ENCODE data around the gene VPS16. TPM values are rescaled to one million over a fixed set of nuclear protein-coding genes. Genes with fewer than 3 reads are reported as not detected.

The VPS16 gene
- total RNA-seq, 1 donor from 2014 or later: 49.9 TPM

DNA sequence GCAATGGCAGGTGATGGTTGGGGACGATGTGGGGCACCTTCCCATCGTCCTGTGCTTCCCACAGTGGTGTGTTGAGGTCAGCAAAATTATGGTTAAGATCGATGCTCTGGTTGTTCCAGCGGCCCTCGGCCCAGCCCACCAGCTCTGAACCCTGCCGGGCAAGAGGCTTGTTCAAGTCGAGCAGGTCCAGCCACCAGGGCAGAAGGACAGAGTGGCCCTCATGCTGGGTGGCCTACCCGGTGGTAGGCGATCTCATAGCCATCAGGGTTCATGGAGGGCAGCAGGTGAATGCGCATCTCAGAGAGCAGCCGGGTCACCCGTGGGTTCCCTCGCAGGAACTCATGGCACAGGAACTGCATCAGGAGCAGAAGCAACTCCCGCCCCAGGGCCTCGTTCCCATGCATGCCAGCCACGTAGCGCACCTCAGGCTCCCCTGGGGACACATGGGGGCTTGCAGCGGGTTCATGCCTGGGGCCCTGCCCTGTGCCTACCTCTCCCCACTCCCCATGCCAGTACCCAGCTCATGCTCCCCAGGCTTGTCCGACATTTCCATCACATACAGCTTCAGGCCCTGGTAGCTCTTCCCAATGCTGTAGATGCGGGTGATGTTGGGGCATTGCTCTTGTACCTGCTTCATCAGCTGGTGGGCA is 44.4 kb upstream of the VPS16 start:
- Mint-ChIP-seq H3K9me3 (no peaks in the 10 kb centered on the region), H3K4me1 (ENCODE audit: unreplicated experiment) (peaks cover 21% of the 10 kb centered on the region), H3K27ac (no peak overlapping the region), H3K36me3 (peaks cover 5% of the 10 kb centered on the region), H3K27me3 (peaks cover 43% of the 10 kb centered on the region), H3K4me3 (no peak overlapping the region)
- TF ChIP-seq CTCF (conservative IDR thresholded peaks at IDR 0.05): no peak
- no peak for DNase-seq (ENCODE audit: extremely low spot score, unreplicated experiment)

DNA sequence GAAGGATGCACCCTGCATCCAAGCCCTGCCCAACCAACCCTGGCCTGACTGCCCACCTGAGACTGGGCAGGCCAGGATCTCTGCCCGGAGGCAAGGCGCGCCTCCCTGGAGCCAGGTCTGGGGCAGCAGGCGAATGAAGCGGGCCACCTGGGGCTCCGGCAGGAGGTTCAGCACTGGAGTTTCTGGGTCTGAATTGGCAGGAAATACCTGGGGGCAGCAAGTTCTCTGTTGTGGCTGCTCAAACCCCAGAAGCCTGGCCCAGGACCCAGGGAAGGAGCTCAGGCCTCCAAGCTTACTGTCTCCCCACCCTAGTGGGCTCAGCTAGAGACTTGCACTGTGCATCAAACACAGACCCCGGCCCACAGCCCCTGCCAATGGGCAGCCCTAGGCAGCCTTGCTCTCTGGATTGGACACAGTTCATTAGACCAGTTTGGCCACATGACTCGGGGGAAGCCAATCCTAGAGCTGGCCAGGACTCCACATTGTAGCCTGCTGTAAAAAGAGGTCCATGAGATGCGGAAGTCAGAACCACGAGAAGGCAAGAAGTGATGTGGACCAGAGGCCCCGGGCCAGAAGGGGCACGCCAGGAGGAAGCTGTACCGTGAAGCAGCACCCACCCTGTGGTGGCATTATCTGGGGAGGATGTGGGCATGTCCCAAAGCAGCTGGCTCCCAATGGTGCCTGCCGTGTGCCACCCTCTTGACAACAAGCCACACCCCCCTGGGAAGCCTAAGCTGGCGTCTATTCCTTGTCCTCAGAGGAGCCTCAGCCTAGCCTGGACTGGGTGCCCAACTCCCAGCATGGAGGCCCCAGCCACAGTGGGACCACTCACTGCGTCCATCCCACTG is 43.2 kb upstream of the VPS16 start:
- DNase-seq (ENCODE audit: extremely low spot score, unreplicated experiment): no peak
- peaks cover 5% of the 10 kb centered on the region for H3K36me3 Mint-ChIP-seq
- TF ChIP-seq CTCF (conservative IDR thresholded peaks at IDR 0.05): no peak
- H3K27ac Mint-ChIP-seq: no peak overlapping the region
- peaks cover 42% of the 10 kb centered on the region for H3K27me3 Mint-ChIP-seq
- peaks cover under 1% of the 10 kb centered on the region for H3K9me3 Mint-ChIP-seq
- peaks cover 26% of the 10 kb centered on the region for H3K4me1 Mint-ChIP-seq (ENCODE audit: unreplicated experiment)
- peak overlapping the region; percentile 28 for H3K4me3 Mint-ChIP-seq

- peaks cover 4% of the 10 kb centered on the region for H3K9me3 Mint-ChIP-seq
These were observed 42.3 kb upstream of the VPS16 start for GRCh38 chr20:2798095-2798805.

DNA sequence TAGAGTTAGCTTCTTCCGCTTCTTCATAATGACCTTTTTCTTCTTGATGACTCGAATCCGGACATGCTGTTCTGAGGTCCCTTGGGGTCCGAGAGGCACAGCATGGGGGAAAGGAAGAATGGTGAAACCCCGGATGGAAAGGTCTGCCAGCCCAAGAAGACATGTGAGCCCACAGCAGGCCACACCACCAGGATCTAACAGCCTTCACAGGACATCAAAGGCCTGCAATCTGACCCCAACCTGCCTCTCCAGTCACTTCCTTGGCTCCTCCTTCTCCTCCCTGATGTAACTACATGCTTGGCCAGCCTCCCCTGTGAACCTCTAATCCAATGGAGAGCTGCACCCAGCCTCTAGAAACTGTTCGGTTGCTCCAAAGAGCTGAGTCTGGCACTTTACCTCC is 41.7 kb upstream of the VPS16 start:
- Mint-ChIP-seq H3K4me3 (peak overlapping the region; percentile 99), H3K36me3 (peaks cover 5% of the 10 kb centered on the region), H3K9me3 (peaks cover 4% of the 10 kb centered on the region), H3K4me1 (ENCODE audit: unreplicated experiment) (peaks cover 26% of the 10 kb centered on the region), H3K27me3 (peaks cover 43% of the 10 kb centered on the region), H3K27ac (peak overlapping the region; percentile 61)
- no peak for DNase-seq (ENCODE audit: extremely low spot score, unreplicated experiment)
- TF ChIP-seq CTCF (conservative IDR thresholded peaks at IDR 0.05): no peak

More at GRCh38 chr20:2798095-2798805, 42.3 kb upstream of the VPS16 start:
- TF ChIP-seq CTCF (conservative IDR thresholded peaks at IDR 0.05): no peak
- Mint-ChIP-seq H3K4me1 (ENCODE audit: unreplicated experiment) (peaks cover 26% of the 10 kb centered on the region), H3K36me3 (peaks cover 5% of the 10 kb centered on the region), H3K4me3 (peak overlapping the region; percentile 34), H3K27me3 (peaks cover 41% of the 10 kb centered on the region), H3K27ac (no peak overlapping the region)
- no peak for DNase-seq (ENCODE audit: extremely low spot score, unreplicated experiment)

GRCh38 chr20:2799271-2799670 is 41.3 kb upstream of the VPS16 start:
- Mint-ChIP-seq H3K4me1 (ENCODE audit: unreplicated experiment) (peaks cover 26% of the 10 kb centered on the region), H3K36me3 (peaks cover 5% of the 10 kb centered on the region)

More at GRCh38 chr20:2799271-2799670, 41.3 kb upstream of the VPS16 start:
- no peak for DNase-seq (ENCODE audit: extremely low spot score, unreplicated experiment)
- peak overlapping the region; percentile 87 for H3K27ac Mint-ChIP-seq
- H3K9me3 Mint-ChIP-seq: peaks cover 4% of the 10 kb centered on the region
- TF ChIP-seq CTCF (conservative IDR thresholded peaks at IDR 0.05): no peak
- peaks cover 48% of the 10 kb centered on the region for H3K27me3 Mint-ChIP-seq
- peak overlapping the region; percentile 99 for H3K4me3 Mint-ChIP-seq
